Endothelial cell of umbilical vein (primary cell): ENCODE measurements around the gene CPLANE2. TPM values are rescaled to one million over a fixed set of nuclear protein-coding genes. Genes with fewer than 3 reads are reported as not detected.

Experiments used
- BruUV-seq: library from RNA; stranded (reverse); fragments of 400-500 nt; replicated peaks from 2 replicates; lab custom pipeline; 2021; lab: Mats Ljungman, UMichigan
- CTCF ChIA-PET: fragments of 300-600, 350-600 bp; sonication (Branson Sonifier 250); formaldehyde crosslinking; loops from one replicate; lab custom pipeline; 2021; ENCODE audit warnings: antibody characterized with exemption, inconsistent platforms; lab: Charles Lee
- POLR2A ChIA-PET: fragments of 300-600, 350-600 bp; sonication (Branson Sonifier 250); formaldehyde crosslinking; loops from one replicate; lab custom pipeline; 2021; ENCODE audit warnings: antibody characterized with exemption, inconsistent platforms; lab: Charles Lee
- DNase-seq: peaks from one replicate; pipeline ENCODE4 v3.0.0-alpha.2; 2011; ENCODE audit warnings: low read depth, low spot score
- FAIRE-seq: peaks from 2 replicates; lab custom pipeline; 2011; peaks lifted over from hg19 to GRCh38; lab: Jason Lieb, UNC
- H2AFZ ChIP-seq: 2 replicates; pipeline ENCODE4 v1.6.0; 2012; ENCODE audit warnings: low read depth, low read length, control low read depth, inconsistent platforms
- H3K27ac ChIP-seq: 2 replicates; pipeline ENCODE4 v1.5.1; 2011; ENCODE audit warnings: low read depth, mild to moderate bottlenecking, control low read depth, low read length, moderate library complexity; ENCODE audit not compliant: insufficient read depth
- H3K27me3 ChIP-seq, 2 experiments: 2 replicates each; pipeline versions ENCODE4 v1.6.0 to v1.6.1; 2011; ENCODE audit warnings: low read length in 2 of 2, mixed read lengths in 1 of 2; ENCODE audit not compliant: control insufficient read depth in 2 of 2, insufficient read depth in 2 of 2
- H3K36me3 ChIP-seq, 2 experiments: 2 replicates in 1 of 2; 3 replicates in 1 of 2; pipeline ENCODE4 v1.5.1; 2011; ENCODE audit warnings: low read length in 2 of 2, mild to moderate bottlenecking in 1 of 2, moderate library complexity in 1 of 2; ENCODE audit not compliant: control insufficient read depth in 2 of 2, insufficient read depth in 2 of 2; ENCODE audit errors: extremely low read depth in 1 of 2
- H3K4me1 ChIP-seq: 3 replicates; pipeline ENCODE4 v1.5.1; 2011; ENCODE audit warnings: mild to moderate bottlenecking, low read length; ENCODE audit not compliant: control insufficient read depth, insufficient read depth; ENCODE audit errors: extremely low read depth
- H3K4me2 ChIP-seq: 2 replicates; pipeline ENCODE4 v1.6.1; 2011; ENCODE audit warnings: low read length, control low read depth, mixed read lengths; ENCODE audit not compliant: insufficient read depth
- H3K4me3 ChIP-seq, 3 experiments: fragments of 200-600 bp in 1 of 3; sonication (generic), shearing (Covaris generic) in 1 of 3; replicated peaks in 1 of 3; 2 replicates each; pipeline ENCODE4 v1.5.1; 2011 to 2016; ENCODE audit warnings: control low read depth in 3 of 3, low read length in 3 of 3, mild to moderate bottlenecking in 2 of 3, inconsistent platforms in 1 of 3, low read depth in 1 of 3, moderate library complexity in 1 of 3; ENCODE audit not compliant: insufficient read depth in 1 of 3
- H3K79me2 ChIP-seq: 2 replicates; pipeline ENCODE4 v1.6.0; 2012; ENCODE audit warnings: low read length, inconsistent platforms; ENCODE audit not compliant: control insufficient read depth, insufficient read depth
- H3K9ac ChIP-seq: replicated peaks from 2 replicates; pipeline ENCODE3; 2011; ENCODE audit warnings: low read length, control low read depth; ENCODE audit not compliant: insufficient read depth; ENCODE audit errors: extremely low read depth
- H3K9me1 ChIP-seq: replicated peaks from 3 replicates; pipeline ENCODE4 v1.6.0; 2011; ENCODE audit warnings: mild to moderate bottlenecking, low read length; ENCODE audit not compliant: control insufficient read depth, insufficient read depth; ENCODE audit errors: extremely low read depth
- H3K9me3 ChIP-seq: replicated peaks from 2 replicates; pipeline ENCODE4 v1.5.1; 2012; ENCODE audit warnings: low read length, inconsistent platforms; ENCODE audit not compliant: control insufficient read depth, insufficient read depth
- H4K20me1 ChIP-seq: replicated peaks from 2 replicates; pipeline ENCODE3; 2011; ENCODE audit warnings: mild to moderate bottlenecking, low read length; ENCODE audit not compliant: control insufficient read depth, insufficient read depth; ENCODE audit errors: extremely low read depth
- EZH2 ChIP-seq: IDR thresholded peaks from 2 replicates; pipeline ENCODE4 v1.6.1; 2012; ENCODE audit warnings: borderline replicate concordance, low read depth, mild to moderate bottlenecking, moderate library complexity, low read length, inconsistent platforms; ENCODE audit not compliant: severe bottlenecking
- FOS ChIP-seq: IDR thresholded peaks from 2 replicates; pipeline ENCODE4 v1.6.1; 2011; ENCODE audit warnings: mild to moderate bottlenecking, low read length, moderate library complexity, borderline replicate concordance; ENCODE audit not compliant: insufficient read depth
- GATA2 ChIP-seq: IDR thresholded peaks from 2 replicates; pipeline ENCODE4 v1.7.0; 2011; ENCODE audit warnings: low read depth, mild to moderate bottlenecking, moderate library complexity, mixed read lengths, low read length; ENCODE audit not compliant: insufficient read length, insufficient read depth
- JUN ChIP-seq: IDR thresholded peaks from 2 replicates; pipeline ENCODE4 v1.6.1; 2011; ENCODE audit warnings: borderline replicate concordance, low read depth; ENCODE audit not compliant: insufficient read length, insufficient read depth
- MYC ChIP-seq: IDR thresholded peaks from one replicate; pipeline ENCODE4 v1.6.1; 2011; ENCODE audit warnings: mild to moderate bottlenecking, low read depth, low read length
- POLR2A ChIP-seq: IDR thresholded peaks from 2 replicates; pipeline ENCODE4 v1.6.1; 2012; ENCODE audit warnings: low read depth, mild to moderate bottlenecking, control low read depth, low read length
- POLR2AphosphoS5 ChIP-seq: IDR thresholded peaks from 2 replicates; pipeline ENCODE4 v1.6.1; 2012; ENCODE audit warnings: low read depth, mild to moderate bottlenecking, control low read depth, low read length, moderate library complexity; ENCODE audit not compliant: insufficient read depth
- dilution Hi-C: fragments of 300-500 bp; cut with MboI; formaldehyde crosslinking; loops from one replicate; pipeline ENCODE4 v1.15.0; 2019; ENCODE audit warnings: low sequenced_read_pairs; ENCODE audit not compliant: extremely low pct_ligation_motif_present
- intact Hi-C: fragments of 100-400 bp; cut with micrococcal nuclease; formaldehyde crosslinking; loops from one replicate; pipeline ENCODE4 v1.10.0; 2022
- polyA plus RNA-seq, 4 experiments: library from polyadenylated mRNA; depleted of rRNA in 3 of 4; stranded (reverse) in 3 of 4; unstranded in 1 of 4; fragments of >200 nt; gene quantifications; 2 replicates each; pipeline versions ENCODE4 v1.2.1 to v1.2.3, GENCODE V29; 2011 to 2012; ENCODE audit warnings: missing spikeins in 1 of 4
- total RNA-seq: library from RNA; stranded (reverse); gene quantifications from 2 replicates; pipeline ENCODE4 v1.2.3, GENCODE V29; 2021
- TF ChIP-seq, protein P1 (sequence below): IDR thresholded peaks from 2 replicates; pipeline ENCODE4 v1.6.1; 2011; ENCODE audit not compliant: insufficient read depth, insufficient read length
- TF ChIP-seq, protein P2 (sequence below), 2 donors: IDR thresholded peaks; 1 replicate in 1 of 2; 2 replicates in 1 of 2; pipeline ENCODE4 v1.5.1; 2011; ENCODE audit warnings: low read length in 2 of 2, mild to moderate bottlenecking in 2 of 2, moderate library complexity in 2 of 2, control low read depth in 1 of 2, inconsistent platforms in 1 of 2, low read depth in 1 of 2; ENCODE audit not compliant: insufficient read depth in 1 of 2; ENCODE audit errors: extremely low read depth in 1 of 2

Gene CPLANE2
- total and polyA plus RNA-seq, 2 donors (not counting 3 experiments of a cell fraction or from before 2014, with no cell fraction given): 3.9 to 4.6 TPM

DNA sequence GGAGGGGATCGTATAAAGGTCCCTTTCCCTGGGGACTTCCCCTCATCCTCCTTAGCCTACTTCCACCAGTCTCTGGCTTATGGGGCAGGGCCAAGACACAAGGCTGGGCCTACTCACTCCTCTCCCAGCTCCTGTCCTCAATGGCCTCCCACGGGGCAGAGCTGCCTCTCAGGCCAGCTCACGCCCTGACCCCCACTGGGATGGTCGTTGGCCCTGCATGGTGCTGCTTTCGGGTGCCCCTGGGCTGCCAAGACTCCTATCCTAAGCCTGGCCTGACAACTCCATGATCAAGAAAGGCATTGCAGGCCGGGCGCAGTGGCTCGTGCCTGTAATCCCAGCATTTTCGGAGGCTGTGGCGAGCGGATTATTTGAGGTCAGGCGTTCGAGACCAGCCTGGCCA lies 6.2 kb downstream of the CPLANE2 start:
- H3K27ac ChIP-seq: no peak overlapping the region
- ChIA-PET CTCF (no interaction called here), POLR2A (interaction anchor here (0.7 kb wide), 1 partner anchor 132 kb away, joined by 12 read pairs; no protein-coding TSS in a partner anchor)
- no peak overlapping the region for H3K4me2 ChIP-seq
- DNase-seq (no peak), FAIRE-seq (no peak)
- no peaks in the 10 kb centered on the region for H4K20me1 ChIP-seq
- H3K4me3 ChIP-seq: no peak overlapping the region
- no peak for TF ChIP-seq POLR2AphosphoS5
- no peak for TF ChIP-seq GATA2
- TF ChIP-seq, protein P1, sequence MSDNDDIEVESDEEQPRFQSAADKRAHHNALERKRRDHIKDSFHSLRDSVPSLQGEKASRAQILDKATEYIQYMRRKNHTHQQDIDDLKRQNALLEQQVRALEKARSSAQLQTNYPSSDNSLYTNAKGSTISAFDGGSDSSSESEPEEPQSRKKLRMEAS: no peak
- TF ChIP-seq EZH2: no peak
- TF ChIP-seq JUN: no peak
- TF ChIP-seq, protein P2, sequence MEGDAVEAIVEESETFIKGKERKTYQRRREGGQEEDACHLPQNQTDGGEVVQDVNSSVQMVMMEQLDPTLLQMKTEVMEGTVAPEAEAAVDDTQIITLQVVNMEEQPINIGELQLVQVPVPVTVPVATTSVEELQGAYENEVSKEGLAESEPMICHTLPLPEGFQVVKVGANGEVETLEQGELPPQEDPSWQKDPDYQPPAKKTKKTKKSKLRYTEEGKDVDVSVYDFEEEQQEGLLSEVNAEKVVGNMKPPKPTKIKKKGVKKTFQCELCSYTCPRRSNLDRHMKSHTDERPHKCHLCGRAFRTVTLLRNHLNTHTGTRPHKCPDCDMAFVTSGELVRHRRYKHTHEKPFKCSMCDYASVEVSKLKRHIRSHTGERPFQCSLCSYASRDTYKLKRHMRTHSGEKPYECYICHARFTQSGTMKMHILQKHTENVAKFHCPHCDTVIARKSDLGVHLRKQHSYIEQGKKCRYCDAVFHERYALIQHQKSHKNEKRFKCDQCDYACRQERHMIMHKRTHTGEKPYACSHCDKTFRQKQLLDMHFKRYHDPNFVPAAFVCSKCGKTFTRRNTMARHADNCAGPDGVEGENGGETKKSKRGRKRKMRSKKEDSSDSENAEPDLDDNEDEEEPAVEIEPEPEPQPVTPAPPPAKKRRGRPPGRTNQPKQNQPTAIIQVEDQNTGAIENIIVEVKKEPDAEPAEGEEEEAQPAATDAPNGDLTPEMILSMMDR (IDR thresholded peaks at IDR 0.05; ENCODE audit: extremely low read depth in 1 of 2, insufficient read depth in 1 of 2, low read depth in 1 of 2, low read length in 2 of 2): no peak
- no peak for TF ChIP-seq POLR2A
- TF ChIP-seq FOS: no peak
- TF ChIP-seq MYC: no peak
- no TSS peak for BruUV-seq
- no peaks in the 10 kb centered on the region for H3K9me1 ChIP-seq
- H3K36me3 ChIP-seq: no peaks in the 10 kb centered on the region
- no peak overlapping the region for H3K9ac ChIP-seq
- H3K27me3 ChIP-seq: peaks cover 22 to 23% of the 10 kb centered on the region in 2 experiments
- intact Hi-C loops: no loop called here
- no peaks in the 10 kb centered on the region for H3K79me2 ChIP-seq
- H3K9me3 ChIP-seq: no peaks in the 10 kb centered on the region
- H2AFZ ChIP-seq: no peak overlapping the region
- dilution Hi-C loops: no loop called here
- no peaks in the 10 kb centered on the region for H3K4me1 ChIP-seq
